ENCODE data around the gene MRPL17. TPM values are rescaled to one million over a fixed set of nuclear protein-coding genes. Genes with fewer than 3 reads are reported as not detected.

MRPL17 gene
- polyA plus RNA-seq, 1 experiment, result 68.9 TPM

GRCh38 chr11:6631361-6631890, 51.7 kb downstream of the MRPL17 start:
- POLR2A ChIA-PET, result no interaction called here
- CTCF ChIA-PET, result interaction anchor here (1.2 to 2.3 kb wide), 4 partner anchors 12 to 100 kb away, joined by 3 to 8 read pairs (median 4); partner anchors contain the start of genes MRPL17 and TPP1
- H3K36me3 ChIP-seq (ENCODE audit: control insufficient read depth, insufficient read depth, low read length), result peaks cover 6% of the 10 kb centered on the region

GRCh38 chr11:6630632-6631291, 52.4 kb downstream of the MRPL17 start:
- POLR2A ChIA-PET, result no interaction called here
- no peak for DNase-seq (ENCODE audit: low read depth)
- CTCF ChIA-PET, result interaction anchor here (1.2 to 2.3 kb wide), 3 partner anchors 11 to 99 kb away, joined by 3 to 8 read pairs (median 3); partner anchors contain the start of genes MRPL17 and TPP1
- H3K36me3 ChIP-seq (ENCODE audit: control insufficient read depth, insufficient read depth, low read length), result peaks cover 9% of the 10 kb centered on the region
- TF ChIP-seq CTCF (IDR thresholded peaks at IDR 0.05; ENCODE audit: insufficient read depth, low read depth, low read length), result no peak
- H3K4me3 ChIP-seq (ENCODE audit: low read depth, low read length), result no peak overlapping the region
- no peaks in the 10 kb centered on the region for H3K27me3 ChIP-seq (ENCODE audit: control insufficient read depth, insufficient read depth, low read length)

More at GRCh38 chr11:6631361-6631890, 51.7 kb downstream of the MRPL17 start:
- H3K4me3 ChIP-seq (ENCODE audit: low read depth, low read length), result no peak overlapping the region
- no peak for DNase-seq (ENCODE audit: low read depth)
- H3K27me3 ChIP-seq (ENCODE audit: control insufficient read depth, insufficient read depth, low read length), result no peaks in the 10 kb centered on the region
- TF ChIP-seq CTCF (IDR thresholded peaks at IDR 0.05; ENCODE audit: insufficient read depth, low read depth, low read length), result no peak

Other genes with a start within 250 kb of the MRPL17 start
- gene HPX, start 242.4 kb downstream of the MRPL17 start, polyA plus RNA-seq (2011; rRNA removed), result 0.82 and 0.87 TPM in 2 replicates
- 8.2 and 10.4 TPM in 2 replicates for gene TRIM3, start 209.4 kb downstream of the MRPL17 start, polyA plus RNA-seq (2011; rRNA removed)
- 86.5 and 103 TPM in 2 replicates for gene ARFIP2, start 202.0 kb downstream of the MRPL17 start, polyA plus RNA-seq (2011; rRNA removed)
- gene TIMM10B, start 201.8 kb downstream of the MRPL17 start, polyA plus RNA-seq (2011; rRNA removed), result 29.4 and 32.5 TPM in 2 replicates
- gene DNHD1, start 186.1 kb downstream of the MRPL17 start, polyA plus RNA-seq (2011; rRNA removed), result 2.3 and 3.1 TPM in 2 replicates
- gene RRP8, start 79.7 kb downstream of the MRPL17 start, polyA plus RNA-seq (2011; rRNA removed), result 9.9 and 14.4 TPM in 2 replicates
- gene ILK, start 79.6 kb downstream of the MRPL17 start, polyA plus RNA-seq (2011; rRNA removed), result 449 and 654 TPM in 2 replicates
- gene TAF10, start 71.1 kb downstream of the MRPL17 start, polyA plus RNA-seq (2011; rRNA removed), result 158 and 205 TPM in 2 replicates
- 69.7 and 77.6 TPM in 2 replicates for gene TPP1, start 63.9 kb downstream of the MRPL17 start, polyA plus RNA-seq (2011; rRNA removed)
- 2.5 and 7.3 TPM in 2 replicates for gene DCHS1, start 27.5 kb downstream of the MRPL17 start, polyA plus RNA-seq (2011; rRNA removed)
- gene OR2AG2, start 88.6 kb upstream of the MRPL17 start, polyA plus RNA-seq (2011; rRNA removed), result 0.28 and 0.60 TPM in 2 replicates
- gene OR2AG1, start 99.7 kb upstream of the MRPL17 start, polyA plus RNA-seq (2011; rRNA removed), result not detected in 2 replicates
- gene OR6A2, start 116.3 kb upstream of the MRPL17 start, polyA plus RNA-seq (2011; rRNA removed), result 0.04 TPM in 1 of 2 replicates, not detected in the other
- gene OR10A5, start 162.3 kb upstream of the MRPL17 start, polyA plus RNA-seq (2011; rRNA removed), result not detected in 2 replicates
- gene OR10A2, start 179.7 kb upstream of the MRPL17 start, polyA plus RNA-seq (2011; rRNA removed), result not detected in 2 replicates
- gene OR10A4, start 193.3 kb upstream of the MRPL17 start, polyA plus RNA-seq (2011; rRNA removed), result not detected in 2 replicates
- 0.06 and 0.13 TPM in 2 replicates for gene OR2D2, start 209.2 kb upstream of the MRPL17 start, polyA plus RNA-seq (2011; rRNA removed)
- not detected in 2 replicates for gene OR2D3, start 237.7 kb upstream of the MRPL17 start, polyA plus RNA-seq (2011; rRNA removed)
- gene ZNF215, start 243.1 kb upstream of the MRPL17 start, polyA plus RNA-seq (2011; rRNA removed), result 3.4 and 5.6 TPM in 2 replicates